Muscle of leg (tissue), 11 donors: ENCODE results near the gene CAPZA1. TPM values are rescaled to one million over a fixed set of nuclear protein-coding genes. Genes with fewer than 3 reads are reported as not detected.

Experiments used
- DNase-seq: peaks from one replicate; pipeline ENCODE4 v3.0.0; 2013
- H3K27ac ChIP-seq: one replicate; pipeline ENCODE4 v1.5.1; 2013; ENCODE audit warnings: mild to moderate bottlenecking, low read length, control low read depth
- H3K27me3 ChIP-seq: one replicate; pipeline ENCODE4 v1.6.1; 2013; ENCODE audit warnings: low read length; ENCODE audit not compliant: control insufficient read depth, insufficient read depth
- H3K36me3 ChIP-seq: one replicate; pipeline ENCODE4 v1.6.1; 2013; ENCODE audit warnings: low read length; ENCODE audit not compliant: control insufficient read depth, insufficient read depth
- H3K4me1 ChIP-seq: one replicate; pipeline ENCODE4 v1.6.1; 2013; ENCODE audit warnings: low read length; ENCODE audit not compliant: control insufficient read depth, insufficient read depth
- H3K4me3 ChIP-seq: one replicate; pipeline ENCODE4 v1.5.1; 2013; ENCODE audit warnings: low read length, control low read depth
- H3K9me3 ChIP-seq: replicated peaks from 2 replicates; pipeline ENCODE4 v1.6.1; 2013; ENCODE audit warnings: low read depth, low read length; ENCODE audit not compliant: control insufficient read depth
- WGBS: methylation state at CpG from one replicate; pipeline ENCODE4 v1.1.5; 2013; ENCODE audit warnings: missing lambda C conversion rate; ENCODE audit not compliant: insufficient coverage; 5-methylcytosine and 5-hydroxymethylcytosine counted together
- polyA plus RNA-seq, 8 donors: library from polyadenylated mRNA; unstranded; fragments of 120-200 nt; gene quantifications; one replicate each; pipeline versions ENCODE4 v1.2.1 to v1.2.3, GENCODE V29; 2013; ENCODE audit warnings: inconsistent platforms in 1 of 8, low replicate concordance in 1 of 8; ENCODE audit not compliant: insufficient read length in 8 of 8, insufficient read depth in 1 of 8
- total RNA-seq: library from RNA; stranded (reverse); fragments of 120-200 nt; gene quantifications from one replicate; pipeline ENCODE4 v1.2.4, GENCODE V29; 2013

The CAPZA1 gene
- total and polyA plus RNA-seq, 9 donors = 66.6 to 101 (median 82.5) TPM

- H3K27ac ChIP-seq = no peak overlapping the region
- H3K4me3 ChIP-seq = no peak overlapping the region
- no peak for DNase-seq
- H3K36me3 ChIP-seq = peaks cover 94% of the 10 kb centered on the region
- peaks cover 46% of the 10 kb centered on the region for H3K4me1 ChIP-seq
- WGBS = 94% methylated on average over 2 of the region's 7 CpGs
- H3K9me3 ChIP-seq = no peaks in the 10 kb centered on the region
- H3K27me3 ChIP-seq = no peaks in the 10 kb centered on the region
Observed at GRCh38 chr1:112696578-112697314, 77.1 kb downstream of the CAPZA1 start.

- Histone ChIP-seq H3K9me3 (no peaks in the 10 kb centered on the region), H3K27ac (no peak overlapping the region), H3K4me1 (peaks cover 56% of the 10 kb centered on the region), H3K36me3 (peaks cover 94% of the 10 kb centered on the region), H3K27me3 (no peaks in the 10 kb centered on the region), H3K4me3 (no peak overlapping the region)
- no CpG with 5 or more reads among the region's 9 CpGs for WGBS
- no peak for DNase-seq
Observed at GRCh38 chr1:112697781-112698201, 78.2 kb downstream of the CAPZA1 start.

- Histone ChIP-seq H3K36me3 (peaks cover 94% of the 10 kb centered on the region), H3K4me1 (peaks cover 64% of the 10 kb centered on the region), H3K9me3 (no peaks in the 10 kb centered on the region), H3K27me3 (no peaks in the 10 kb centered on the region), H3K4me3 (no peak overlapping the region), H3K27ac (peak overlapping the region; percentile 96)
- 61% methylated on average over 16 of the region's 17 CpGs for WGBS
- no peak for DNase-seq
Observed at GRCh38 chr1:112698366-112699310, 79.0 kb downstream of the CAPZA1 start.

GRCh38 chr1:112699425-112700144, 80.0 kb downstream of the CAPZA1 start:
- Histone ChIP-seq H3K36me3 (peaks cover 88% of the 10 kb centered on the region), H3K27me3 (no peaks in the 10 kb centered on the region), H3K4me1 (peaks cover 68% of the 10 kb centered on the region), H3K4me3 (no peak overlapping the region), H3K27ac (peak overlapping the region; percentile 96), H3K9me3 (no peaks in the 10 kb centered on the region)
- WGBS = 68% methylated on average over 7 of the region's 13 CpGs
- DNase-seq = no peak

GRCh38 chr1:112700290-112701226, 80.9 kb downstream of the CAPZA1 start:
- Histone ChIP-seq H3K36me3 (peaks cover 78% of the 10 kb centered on the region), H3K9me3 (no peaks in the 10 kb centered on the region), H3K4me3 (no peak overlapping the region), H3K4me1 (peaks cover 78% of the 10 kb centered on the region), H3K27me3 (no peaks in the 10 kb centered on the region), H3K27ac (peak overlapping the region; percentile 96)
- peak; percentile 98 for DNase-seq
- WGBS = 14% methylated on average over 2 of the region's 7 CpGs

GRCh38 chr1:112701227-112702066, 81.8 kb downstream of the CAPZA1 start:
- WGBS = 61% methylated on average over 12 of the region's 17 CpGs
- Histone ChIP-seq H3K27ac (peak overlapping the region; percentile 96), H3K36me3 (peaks cover 69% of the 10 kb centered on the region), H3K9me3 (no peaks in the 10 kb centered on the region), H3K27me3 (no peaks in the 10 kb centered on the region), H3K4me1 (peaks cover 84% of the 10 kb centered on the region), H3K4me3 (no peak overlapping the region)
- DNase-seq = no peak

- no peaks in the 10 kb centered on the region for H3K27me3 ChIP-seq
- no peaks in the 10 kb centered on the region for H3K9me3 ChIP-seq
- no peak for DNase-seq
- H3K36me3 ChIP-seq = peaks cover 63% of the 10 kb centered on the region
- 50% methylated on average over 1 of the region's 3 CpGs for WGBS
- peak overlapping the region; percentile 96 for H3K27ac ChIP-seq
- H3K4me3 ChIP-seq = no peak overlapping the region
- peaks cover 84% of the 10 kb centered on the region for H3K4me1 ChIP-seq
Observed at GRCh38 chr1:112702067-112702395, 82.4 kb downstream of the CAPZA1 start.

- peak overlapping the region; percentile 96 for H3K27ac ChIP-seq
- H3K9me3 ChIP-seq = no peaks in the 10 kb centered on the region
- H3K4me3 ChIP-seq = no peak overlapping the region
- peaks cover 62% of the 10 kb centered on the region for H3K36me3 ChIP-seq
- H3K27me3 ChIP-seq = no peaks in the 10 kb centered on the region
- H3K4me1 ChIP-seq = peaks cover 87% of the 10 kb centered on the region
- WGBS = 62% methylated on average over 7 of the region's 12 CpGs
- DNase-seq = no peak
Observed at GRCh38 chr1:112702420-112703261, 83.0 kb downstream of the CAPZA1 start.
